GM18868 (cell line): Measurements from ENCODE around the gene SLCO3A1.
A peak's percentile ranks its signal among the peaks of the same experiment; 100 is the strongest.

ENCODE experiments used
- ATAC-seq: cut with Tn5 transposase; IDR thresholded peaks from one replicate; pipeline ENCODE4 v1.9.1; 2021; ENCODE audit warnings: mild to moderate bottlenecking, moderate library complexity; ENCODE audit not compliant: unreplicated experiment

Gene SLCO3A1

DNA sequence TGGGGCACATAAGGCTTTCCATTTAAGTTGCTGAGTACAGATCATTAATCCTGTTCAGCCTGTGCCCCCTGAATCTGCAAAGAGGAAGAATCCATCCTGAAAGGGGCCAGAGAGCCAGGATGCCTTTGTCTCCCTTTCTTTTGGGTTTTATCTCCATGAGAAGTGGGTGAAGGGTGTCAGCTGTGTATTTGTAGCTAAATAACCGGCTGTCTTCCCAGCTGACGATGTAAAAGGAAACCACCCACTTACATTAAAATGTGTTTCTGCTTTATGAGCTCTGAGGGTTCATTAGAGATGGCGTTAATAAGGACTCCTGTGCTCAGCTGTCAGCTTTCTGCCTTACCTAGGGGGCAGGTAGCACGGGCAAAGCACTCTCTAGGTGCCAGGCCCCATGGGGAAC, 83.4 kb downstream of the SLCO3A1 start:
- ATAC-seq: no peak

DNA sequence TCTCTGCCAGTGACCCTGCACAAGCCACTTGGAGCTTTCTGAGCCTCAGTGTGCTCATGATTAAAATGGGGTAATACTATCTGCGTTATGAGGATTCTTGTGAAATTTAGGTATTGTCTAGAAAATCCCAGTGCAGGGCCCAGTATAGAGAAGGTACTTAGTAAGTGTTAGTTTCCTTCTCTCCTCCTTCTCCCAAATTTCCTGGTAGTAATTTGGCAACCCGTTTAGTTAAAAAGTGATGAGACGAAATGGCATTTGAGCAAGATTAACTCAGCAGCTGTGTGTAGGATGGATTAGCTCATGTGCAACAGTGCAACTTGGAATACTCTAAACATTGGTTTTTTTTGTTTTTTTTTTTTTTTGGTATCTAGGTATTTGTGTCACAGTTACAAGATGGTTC, 84.6 kb downstream of the SLCO3A1 start:
- ATAC-seq: no peak

GRCh38 chr15:91939403-91939831, 85.9 kb downstream of the SLCO3A1 start:
- no peak for ATAC-seq

DNA sequence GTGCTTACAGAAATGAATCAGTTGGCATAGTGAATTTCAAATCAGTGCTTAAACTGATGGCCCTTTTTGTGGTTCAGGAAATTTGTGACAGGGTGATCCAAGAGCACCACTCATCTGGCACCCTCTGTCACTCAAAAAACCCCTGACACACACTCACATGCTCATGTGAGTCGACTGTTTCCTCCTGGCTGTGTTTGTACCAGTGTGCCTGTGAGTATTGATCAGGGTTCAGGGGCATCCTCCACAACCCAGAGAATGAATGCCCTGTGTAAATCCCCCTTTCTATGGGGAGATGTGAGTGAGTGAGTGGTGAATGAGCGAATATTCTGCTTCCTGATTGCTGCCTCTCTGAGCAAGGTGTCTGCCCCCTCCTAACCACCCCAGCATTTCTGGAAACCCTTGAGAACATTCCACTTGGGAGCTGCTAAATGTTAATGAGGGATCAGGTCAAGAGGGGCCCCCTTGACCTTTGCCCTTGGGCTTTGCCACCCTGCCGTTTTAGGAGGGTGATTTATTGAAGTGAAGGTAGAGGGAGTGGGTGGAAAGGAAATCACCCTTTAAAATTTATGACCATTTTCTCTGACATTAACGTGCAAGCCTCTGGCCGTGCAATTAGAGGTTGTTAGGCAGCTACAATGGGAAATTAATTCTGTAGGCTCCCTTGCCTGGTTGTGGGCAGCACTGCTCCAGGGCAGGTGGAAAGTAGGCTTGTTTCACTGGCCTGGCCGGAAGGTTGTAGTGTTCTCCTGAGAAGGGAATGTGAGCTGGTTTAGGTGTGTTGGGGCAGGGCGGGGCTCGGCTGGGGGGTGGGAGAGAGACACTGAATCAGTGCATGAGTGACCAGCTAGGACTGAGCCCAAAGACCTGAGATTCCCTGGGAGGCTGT, 87.2 kb downstream of the SLCO3A1 start:
- no peak for ATAC-seq

GRCh38 chr15:91941871-91942658, 88.6 kb downstream of the SLCO3A1 start:
- no peak for ATAC-seq

- peak; percentile 57 for ATAC-seq
Measured at GRCh38 chr15:91942720-91943394, 89.3 kb downstream of the SLCO3A1 start.

- ATAC-seq: no peak
Measured at GRCh38 chr15:91944331-91944730, 90.8 kb downstream of the SLCO3A1 start.

GRCh38 chr15:91945385-91945784, 91.9 kb downstream of the SLCO3A1 start:
- ATAC-seq: no peak

DNA sequence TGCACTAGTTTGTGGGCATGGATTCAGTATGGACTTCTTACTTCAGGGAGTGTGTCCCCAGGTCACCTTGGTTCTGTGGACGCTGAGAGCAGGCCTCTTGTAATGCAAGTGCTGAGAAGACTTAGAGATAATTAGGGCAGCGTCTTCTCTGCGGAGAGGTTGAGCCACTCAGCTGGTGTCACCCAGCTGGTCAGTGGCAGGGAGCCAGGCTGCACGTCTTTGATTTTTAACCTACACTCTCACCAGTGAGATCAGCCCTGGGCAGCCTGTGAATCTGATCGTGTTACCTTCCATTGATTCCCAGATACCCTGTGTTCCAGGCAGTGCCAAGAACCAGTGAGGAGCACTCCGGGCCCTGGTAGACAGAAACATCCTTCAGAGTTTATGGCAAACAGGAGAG, 92.6 kb downstream of the SLCO3A1 start:
- no peak for ATAC-seq

- no peak for ATAC-seq
Measured at GRCh38 chr15:91946581-91947292, 93.2 kb downstream of the SLCO3A1 start.

DNA sequence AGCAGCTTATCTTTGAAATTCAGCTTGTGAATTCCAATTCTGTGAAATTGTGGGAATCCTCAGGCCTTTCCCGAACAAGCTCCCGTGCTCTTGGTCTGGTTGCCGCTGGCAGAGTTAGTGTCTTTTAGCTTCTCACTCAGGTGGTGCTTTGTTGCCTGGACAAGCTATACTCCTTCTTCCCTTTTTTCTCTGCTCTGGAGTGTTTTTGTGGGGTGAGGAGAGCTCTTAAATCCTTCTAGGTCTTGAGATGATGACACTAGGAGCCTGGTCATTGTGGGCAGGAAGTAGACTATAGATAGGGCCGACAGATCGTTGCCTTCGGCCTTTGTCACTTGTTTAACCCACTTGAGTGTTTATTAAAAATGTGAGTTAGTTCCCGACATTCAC, 93.8 kb downstream of the SLCO3A1 start:
- ATAC-seq: no peak

DNA sequence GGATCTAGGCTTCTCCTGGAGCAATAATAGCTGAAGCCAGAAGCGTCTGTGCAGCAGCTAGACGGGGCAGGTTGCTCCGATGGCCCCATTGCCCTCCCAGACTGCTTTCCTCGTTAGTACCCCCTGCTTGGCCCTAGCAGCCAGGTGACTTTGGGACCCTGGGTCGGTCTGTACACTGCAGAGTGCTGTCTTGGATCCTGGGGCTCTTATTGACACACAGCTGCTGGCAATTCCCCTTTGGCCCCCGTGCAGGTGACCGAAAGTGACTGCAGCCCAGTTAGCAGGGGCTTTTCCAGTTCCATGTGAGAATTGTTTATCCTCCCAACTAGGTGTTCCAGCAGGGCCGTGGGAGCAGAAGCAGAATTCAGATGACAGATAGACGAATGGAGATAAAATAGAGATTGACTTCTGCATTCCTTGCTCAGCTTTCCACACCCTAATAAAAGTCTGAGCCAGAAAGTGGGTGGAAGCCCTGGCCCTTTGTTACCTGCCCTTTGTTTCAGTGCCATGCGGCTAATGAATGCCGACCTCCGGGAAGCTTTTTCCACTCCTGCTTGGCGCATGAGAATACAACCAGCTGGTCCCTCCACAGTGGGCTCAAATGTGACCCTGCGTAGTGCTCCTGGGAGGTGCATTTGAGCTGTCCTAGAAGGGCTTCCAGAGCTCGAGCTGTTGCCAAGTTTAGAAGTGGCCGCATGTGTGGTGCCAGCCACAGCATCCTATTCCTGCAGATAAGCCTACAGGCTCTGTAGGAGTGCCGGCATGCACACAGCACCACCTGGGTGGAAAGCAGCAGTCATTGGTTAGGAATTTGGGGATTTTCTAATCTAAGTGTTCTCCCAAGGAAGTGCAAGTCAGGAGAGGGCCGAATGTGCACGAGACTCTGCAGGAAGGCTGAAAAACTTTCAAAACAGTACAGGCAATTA, 94.4 kb downstream of the SLCO3A1 start:
- ATAC-seq: no peak

GRCh38 chr15:91949361-91949760, 95.9 kb downstream of the SLCO3A1 start:
- no peak for ATAC-seq

GRCh38 chr15:91950054-91950453, 96.5 kb downstream of the SLCO3A1 start:
- no peak for ATAC-seq

DNA sequence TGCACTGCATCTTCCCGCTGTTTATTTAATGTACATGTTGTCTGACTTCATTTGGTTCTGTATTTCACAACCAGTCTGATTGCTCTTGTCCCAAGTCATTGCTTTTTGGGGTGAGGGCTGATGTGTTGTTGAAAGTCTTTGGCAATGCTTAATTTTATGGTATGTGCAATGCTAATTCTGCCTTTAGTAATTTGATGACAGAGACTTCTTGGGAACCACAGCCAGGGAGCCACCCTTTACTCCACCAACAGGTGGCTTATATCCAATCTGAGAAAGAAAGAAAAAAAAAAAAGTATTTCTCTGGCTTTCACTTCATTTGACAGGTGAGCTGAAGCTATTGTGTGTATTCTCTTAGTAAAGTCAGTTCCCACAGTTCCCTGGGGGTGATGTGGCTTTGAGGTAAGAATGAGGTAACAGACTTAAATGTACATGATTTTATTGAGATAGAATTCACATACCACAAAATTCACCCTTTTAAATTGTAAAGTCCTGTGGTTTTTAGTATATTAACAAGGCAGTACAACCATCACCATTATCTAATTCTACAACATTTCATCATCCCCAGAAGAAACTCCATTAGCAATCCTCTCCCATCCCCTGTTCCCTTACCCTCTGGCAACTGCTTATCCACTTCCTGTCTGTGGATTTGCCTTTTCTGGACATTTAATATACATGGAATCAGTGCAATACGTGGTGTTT, 97.3 kb downstream of the SLCO3A1 start:
- ATAC-seq: no peak

- ATAC-seq: no peak
Measured at GRCh38 chr15:91952216-91952615, 98.7 kb downstream of the SLCO3A1 start.

DNA sequence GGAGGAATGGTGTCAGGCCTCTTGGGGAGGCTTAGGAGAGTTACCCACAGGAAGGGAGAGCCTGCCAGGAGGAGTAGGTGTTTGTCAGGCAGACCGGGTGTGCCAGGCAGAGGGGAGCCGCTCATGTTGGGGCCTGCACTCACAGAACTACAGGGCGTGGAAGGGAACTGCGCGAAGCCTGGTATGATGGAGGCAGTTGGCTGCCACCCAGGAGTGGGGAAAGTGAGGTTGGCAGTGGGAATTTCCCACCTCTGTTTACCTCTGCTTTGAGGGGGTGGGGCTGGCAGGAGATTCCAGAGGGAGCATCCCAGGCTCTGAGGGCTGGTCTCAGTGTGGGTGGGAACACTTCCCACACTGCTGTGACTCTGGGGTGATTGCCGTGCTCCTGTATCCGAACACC, 99.9 kb downstream of the SLCO3A1 start:
- ATAC-seq: no peak

GRCh38 chr15:91954292-91954691, 100.8 kb downstream of the SLCO3A1 start:
- ATAC-seq: no peak

DNA sequence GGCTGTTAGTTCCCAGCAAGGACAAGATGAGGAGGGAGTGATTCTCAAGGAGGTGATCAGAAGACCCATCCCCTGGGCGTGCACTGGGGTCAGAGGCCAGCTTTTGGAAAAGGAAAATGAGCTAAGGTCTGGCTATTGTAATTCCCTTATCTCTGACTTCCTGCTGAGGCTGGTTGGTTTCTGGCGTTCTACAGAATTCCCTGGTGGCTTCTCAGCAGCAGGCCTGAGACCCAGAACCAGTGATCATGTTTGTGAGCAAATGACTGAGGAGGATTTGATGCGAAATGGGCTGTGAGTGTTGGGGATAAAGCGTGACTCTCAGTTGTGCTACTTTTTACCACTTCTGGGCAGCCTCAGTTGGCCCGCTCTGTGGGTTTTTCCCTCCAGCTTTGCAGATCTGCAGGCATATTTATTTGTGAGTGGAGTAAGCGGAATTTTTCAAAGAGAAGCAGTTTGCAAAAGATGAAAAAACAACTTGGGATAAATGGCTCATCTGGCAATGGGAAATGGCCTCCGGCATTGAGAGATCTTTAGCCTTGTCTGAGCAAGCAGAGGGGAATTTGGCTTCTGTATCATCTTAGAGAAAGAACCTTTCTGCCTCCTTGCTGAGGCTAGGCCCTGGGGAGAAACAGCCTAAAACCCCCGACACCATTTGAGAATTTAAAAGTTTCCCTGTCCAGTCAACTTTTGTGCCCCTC, 102.7 kb downstream of the SLCO3A1 start:
- no peak for ATAC-seq
